Measurements from ENCODE around the gene UBAP1L.
"Not testable (repeated sequence)": the region's sequence is repeated elsewhere in the genome, so short reads cannot be mapped to it uniquely, and the experiment has no call there.

DNA sequence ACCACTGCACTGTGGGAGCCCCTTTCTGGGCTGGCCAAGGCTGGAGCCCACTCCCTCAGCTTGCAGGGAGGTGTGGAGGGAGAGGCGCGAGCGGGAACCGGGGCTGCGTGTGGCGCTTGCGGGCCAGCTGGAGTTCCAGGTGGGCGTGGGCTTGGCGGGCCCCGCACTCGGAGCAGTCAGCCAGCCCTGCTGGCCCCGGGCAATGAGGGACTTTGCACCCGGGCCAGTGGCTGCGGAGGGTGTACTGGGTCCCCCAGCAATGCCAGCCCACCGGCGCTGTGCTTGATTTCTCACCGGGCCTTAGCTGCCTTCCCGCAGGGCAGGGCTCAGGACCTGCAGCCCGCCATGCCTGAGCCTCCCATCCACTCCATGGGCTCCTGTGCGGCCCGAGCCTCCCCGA is 40.1 kb downstream of the UBAP1L start:
- TF ChIP-seq, protein P1, sequence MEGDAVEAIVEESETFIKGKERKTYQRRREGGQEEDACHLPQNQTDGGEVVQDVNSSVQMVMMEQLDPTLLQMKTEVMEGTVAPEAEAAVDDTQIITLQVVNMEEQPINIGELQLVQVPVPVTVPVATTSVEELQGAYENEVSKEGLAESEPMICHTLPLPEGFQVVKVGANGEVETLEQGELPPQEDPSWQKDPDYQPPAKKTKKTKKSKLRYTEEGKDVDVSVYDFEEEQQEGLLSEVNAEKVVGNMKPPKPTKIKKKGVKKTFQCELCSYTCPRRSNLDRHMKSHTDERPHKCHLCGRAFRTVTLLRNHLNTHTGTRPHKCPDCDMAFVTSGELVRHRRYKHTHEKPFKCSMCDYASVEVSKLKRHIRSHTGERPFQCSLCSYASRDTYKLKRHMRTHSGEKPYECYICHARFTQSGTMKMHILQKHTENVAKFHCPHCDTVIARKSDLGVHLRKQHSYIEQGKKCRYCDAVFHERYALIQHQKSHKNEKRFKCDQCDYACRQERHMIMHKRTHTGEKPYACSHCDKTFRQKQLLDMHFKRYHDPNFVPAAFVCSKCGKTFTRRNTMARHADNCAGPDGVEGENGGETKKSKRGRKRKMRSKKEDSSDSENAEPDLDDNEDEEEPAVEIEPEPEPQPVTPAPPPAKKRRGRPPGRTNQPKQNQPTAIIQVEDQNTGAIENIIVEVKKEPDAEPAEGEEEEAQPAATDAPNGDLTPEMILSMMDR (optimal IDR thresholded peaks at IDR 0.05 in 1 of 3, IDR thresholded peaks at IDR 0.05 in 1 of 3, conservative IDR thresholded peaks at IDR 0.05 in 1 of 3; ENCODE audit: extremely low read depth in 1 of 3, insufficient read depth in 2 of 3, low read length in 3 of 3): not testable (repeated sequence)
- TF ChIP-seq EZH2 (IDR thresholded peaks at IDR 0.05; ENCODE audit: low read length): not testable (repeated sequence)

All from keratinocyte (primary cell).